ENCODE data around the gene ENTPD2.

- TF ChIP-seq CTCF (IDR thresholded peaks at IDR 0.05; ENCODE audit: extremely low read depth in 1 of 2, insufficient read depth in 1 of 2, low read depth in 1 of 2, low read length in 2 of 2) = no peak
- no peak for TF ChIP-seq JUN (IDR thresholded peaks at IDR 0.05; ENCODE audit: borderline replicate concordance, insufficient read depth, insufficient read length, low read depth)
- TF ChIP-seq FOS (IDR thresholded peaks at IDR 0.05; ENCODE audit: borderline replicate concordance, insufficient read depth, low read length) = no peak
- no peak for TF ChIP-seq POLR2A (IDR thresholded peaks at IDR 0.05; ENCODE audit: low read depth, low read length)
- no peak for TF ChIP-seq EZH2 (IDR thresholded peaks at IDR 0.05; ENCODE audit: borderline replicate concordance, low read depth, low read length, severe bottlenecking)
- no peak for TF ChIP-seq POLR2AphosphoS5 (IDR thresholded peaks at IDR 0.05; ENCODE audit: insufficient read depth, low read depth, low read length)
- no peak for TF ChIP-seq MYC (IDR thresholded peaks at IDR 0.05; ENCODE audit: low read depth, low read length)
- TF ChIP-seq GATA2 (IDR thresholded peaks at IDR 0.05; ENCODE audit: insufficient read depth, insufficient read length, low read depth, low read length) = no peak
These were observed 2.6 kb downstream of the ENTPD2 start for GRCh38 chr9:137051145-137051724.
